Right ventricle myocardium superior (tissue), 1 donor: ENCODE data around the gene SYT15. TPM values are rescaled to one million over a fixed set of nuclear protein-coding genes. Genes with fewer than 3 reads are reported as not detected.
"Not testable (repeated sequence)": the region's sequence is repeated elsewhere in the genome, so short reads cannot be mapped to it uniquely, and the experiment has no call there.

ENCODE experiments used
- ATAC-seq: fragments of 200-7000 bp; cut with Tn5 transposase; one replicate; pipeline ENCODE4 v1.9.1; 2020; ENCODE audit warnings: mild to moderate bottlenecking; ENCODE audit not compliant: poor library complexity
- DNase-seq: peaks from one replicate; pipeline ENCODE4 v3.0.0-alpha.2; 2020
- intact Hi-C: fragments of 100-400 bp; cut with DNase I; formaldehyde crosslinking; loops from one replicate; pipeline ENCODE4 v1.11.2; 2022
- total RNA-seq: library from RNA; stranded (reverse); fragmentation: NEBNext Ultra II Directional; extraction: Animal tissue kit (Norgen Biotek cat#: 25700); gene quantifications from one replicate; pipeline ENCODE4 v1.2.1, GENCODE V29; 2021
- donor health status: DM: no; HTN: yes; CAD: no; lungs with severe emphysema.

The SYT15 gene
- total RNA-seq, 1 donor from 2014 or later, result 2.7 TPM

- DNase-seq, intact Hi-C loops: not testable (repeated sequence)
These were observed 450 bp downstream of the SYT15 start for GRCh38 chr10:46579378-46579777.

GRCh38 chr10:46581997-46582396 is 3.1 kb downstream of the SYT15 start:
- DNase-seq, intact Hi-C loops, ATAC-seq: not testable (repeated sequence)

More at GRCh38 chr10:46579378-46579777, 450 bp downstream of the SYT15 start:
- not testable (repeated sequence) for ATAC-seq

- intact Hi-C loops, DNase-seq, ATAC-seq: not testable (repeated sequence)
These were observed 3.6 kb downstream of the SYT15 start for GRCh38 chr10:46582568-46582967.

- intact Hi-C loops, ATAC-seq, DNase-seq: not testable (repeated sequence)
These were observed 5.3 kb downstream of the SYT15 start for GRCh38 chr10:46584196-46584595.

GRCh38 chr10:46585246-46585645 is 6.3 kb downstream of the SYT15 start:
- intact Hi-C loops, DNase-seq: not testable (repeated sequence)
- peak; percentile 18 for ATAC-seq

GRCh38 chr10:46587546-46587945 is 8.6 kb downstream of the SYT15 start:
- DNase-seq, intact Hi-C loops: not testable (repeated sequence)
- peak; percentile 75 for ATAC-seq

GRCh38 chr10:46588221-46588620 is 9.3 kb downstream of the SYT15 start:
- intact Hi-C loops, ATAC-seq, DNase-seq: not testable (repeated sequence)

- intact Hi-C loops, ATAC-seq, DNase-seq: not testable (repeated sequence)
These were observed 10.7 kb downstream of the SYT15 start for GRCh38 chr10:46589589-46589988.

- DNase-seq, ATAC-seq, intact Hi-C loops: not testable (repeated sequence)
These were observed 12.1 kb downstream of the SYT15 start for GRCh38 chr10:46591053-46591452.

GRCh38 chr10:46593307-46593706 is 14.4 kb downstream of the SYT15 start:
- intact Hi-C loops, ATAC-seq, DNase-seq: not testable (repeated sequence)

GRCh38 chr10:46594453-46595063 is 15.6 kb downstream of the SYT15 start:
- intact Hi-C loops, result not testable (repeated sequence)
- DNase-seq, result peak; percentile 22
- ATAC-seq, result peak; percentile 57

GRCh38 chr10:46596570-46596969 is 17.6 kb downstream of the SYT15 start:
- DNase-seq, result peak; percentile 57
- intact Hi-C loops, result not testable (repeated sequence)
- ATAC-seq, result peak; percentile 21

- ATAC-seq (peak; percentile 95), DNase-seq (peak; percentile 55)
- intact Hi-C loops, result not testable (repeated sequence)
These were observed 18.8 kb downstream of the SYT15 start for GRCh38 chr10:46597616-46598246.

GRCh38 chr10:46600516-46600915 is 21.6 kb downstream of the SYT15 start:
- ATAC-seq, intact Hi-C loops: not testable (repeated sequence)

GRCh38 chr10:46615540-46615939 is 36.6 kb downstream of the SYT15 start:
- intact Hi-C loops, DNase-seq: not testable (repeated sequence)
- ATAC-seq, result peak; percentile 63

More at GRCh38 chr10:46600516-46600915, 21.6 kb downstream of the SYT15 start:
- DNase-seq, result not testable (repeated sequence)

- DNase-seq, intact Hi-C loops: not testable (repeated sequence)
- peak; percentile 71 for ATAC-seq
These were observed 37.3 kb downstream of the SYT15 start for GRCh38 chr10:46616227-46616626.

- intact Hi-C loops, DNase-seq, ATAC-seq: not testable (repeated sequence)
These were observed 38.2 kb downstream of the SYT15 start for GRCh38 chr10:46617134-46617533.

GRCh38 chr10:46617913-46618312 is 39.0 kb downstream of the SYT15 start:
- peak; percentile 11 for ATAC-seq
- intact Hi-C loops, DNase-seq: not testable (repeated sequence)

- DNase-seq, ATAC-seq, intact Hi-C loops: not testable (repeated sequence)
These were observed 45.1 kb downstream of the SYT15 start for GRCh38 chr10:46623899-46624654.
